Measurements from ENCODE around the gene REN.

DNA sequence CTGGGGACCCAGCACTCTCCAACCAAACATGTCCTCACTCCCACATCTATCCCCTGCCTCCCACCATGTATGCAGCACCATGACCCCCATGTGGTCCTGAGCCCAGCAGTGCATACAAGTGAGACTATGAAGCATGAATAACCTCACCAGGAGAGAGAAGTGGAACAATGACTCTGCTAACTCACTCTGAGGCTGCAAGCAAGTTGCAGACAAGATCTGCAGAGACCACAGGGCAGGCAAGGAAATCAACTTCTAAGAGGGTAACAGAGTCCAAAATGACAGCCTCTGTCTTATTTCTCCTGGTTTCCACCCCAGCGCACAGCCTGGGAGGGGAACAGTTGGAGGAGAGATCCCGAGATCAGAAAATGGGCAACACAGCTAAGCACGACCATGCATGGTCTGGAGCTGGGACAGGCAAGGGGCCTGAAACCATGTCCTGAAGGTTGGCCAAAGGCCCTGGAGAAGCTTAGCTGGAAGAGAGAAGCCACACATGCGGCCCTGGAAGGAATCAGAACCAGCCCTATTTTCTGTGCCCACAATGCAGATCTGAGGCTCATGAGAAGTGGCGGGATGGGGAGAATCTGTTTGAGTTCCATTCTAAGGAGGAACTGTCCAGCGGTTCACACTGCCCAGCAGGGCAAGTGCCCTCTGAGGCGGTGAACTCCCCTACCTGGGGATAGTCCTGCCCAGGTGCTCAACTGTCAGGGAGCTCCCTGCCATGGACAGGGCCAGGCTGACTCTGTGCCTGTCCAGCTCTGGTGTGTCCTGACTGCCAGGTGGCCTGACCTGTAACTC is 12.5 kb upstream of the REN start:
- no peak for TF ChIP-seq EZH2 (IDR thresholded peaks at IDR 0.05; ENCODE audit: borderline replicate concordance, low read length)
- TF ChIP-seq, protein P1, sequence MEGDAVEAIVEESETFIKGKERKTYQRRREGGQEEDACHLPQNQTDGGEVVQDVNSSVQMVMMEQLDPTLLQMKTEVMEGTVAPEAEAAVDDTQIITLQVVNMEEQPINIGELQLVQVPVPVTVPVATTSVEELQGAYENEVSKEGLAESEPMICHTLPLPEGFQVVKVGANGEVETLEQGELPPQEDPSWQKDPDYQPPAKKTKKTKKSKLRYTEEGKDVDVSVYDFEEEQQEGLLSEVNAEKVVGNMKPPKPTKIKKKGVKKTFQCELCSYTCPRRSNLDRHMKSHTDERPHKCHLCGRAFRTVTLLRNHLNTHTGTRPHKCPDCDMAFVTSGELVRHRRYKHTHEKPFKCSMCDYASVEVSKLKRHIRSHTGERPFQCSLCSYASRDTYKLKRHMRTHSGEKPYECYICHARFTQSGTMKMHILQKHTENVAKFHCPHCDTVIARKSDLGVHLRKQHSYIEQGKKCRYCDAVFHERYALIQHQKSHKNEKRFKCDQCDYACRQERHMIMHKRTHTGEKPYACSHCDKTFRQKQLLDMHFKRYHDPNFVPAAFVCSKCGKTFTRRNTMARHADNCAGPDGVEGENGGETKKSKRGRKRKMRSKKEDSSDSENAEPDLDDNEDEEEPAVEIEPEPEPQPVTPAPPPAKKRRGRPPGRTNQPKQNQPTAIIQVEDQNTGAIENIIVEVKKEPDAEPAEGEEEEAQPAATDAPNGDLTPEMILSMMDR (IDR thresholded peaks at IDR 0.05; ENCODE audit: low read length) = no peak
